ENCODE measurements around the gene CAND1. TPM values are rescaled to one million over a fixed set of nuclear protein-coding genes. Genes with fewer than 3 reads are reported as not detected.

The CAND1 gene
- total and polyA plus RNA-seq, 12 donors, result 13.3 to 165 (median 84.4) TPM

- Histone ChIP-seq H3K27me3 (no peaks in the 10 kb centered on the region), H3K4me1 (replicated peaks in 1 of 2) (no peaks in the 10 kb centered on the region), H3K36me3 (replicated peaks in 1 of 2) (peaks cover 0 to 54% of the 10 kb centered on the region in 2 donors), H3K9me3 (replicated peaks in 1 of 3) (no peaks in the 10 kb centered on the region), H3K27ac (no peak overlapping the region), H3K4me3 (no peak overlapping the region)
- intact Hi-C loops (cut with DNase I), result no loop called here
- DNase-seq, result no peak
- TF ChIP-seq POLR2A (IDR thresholded peaks at IDR 0.05), result no peak
- TF ChIP-seq, protein P1, sequence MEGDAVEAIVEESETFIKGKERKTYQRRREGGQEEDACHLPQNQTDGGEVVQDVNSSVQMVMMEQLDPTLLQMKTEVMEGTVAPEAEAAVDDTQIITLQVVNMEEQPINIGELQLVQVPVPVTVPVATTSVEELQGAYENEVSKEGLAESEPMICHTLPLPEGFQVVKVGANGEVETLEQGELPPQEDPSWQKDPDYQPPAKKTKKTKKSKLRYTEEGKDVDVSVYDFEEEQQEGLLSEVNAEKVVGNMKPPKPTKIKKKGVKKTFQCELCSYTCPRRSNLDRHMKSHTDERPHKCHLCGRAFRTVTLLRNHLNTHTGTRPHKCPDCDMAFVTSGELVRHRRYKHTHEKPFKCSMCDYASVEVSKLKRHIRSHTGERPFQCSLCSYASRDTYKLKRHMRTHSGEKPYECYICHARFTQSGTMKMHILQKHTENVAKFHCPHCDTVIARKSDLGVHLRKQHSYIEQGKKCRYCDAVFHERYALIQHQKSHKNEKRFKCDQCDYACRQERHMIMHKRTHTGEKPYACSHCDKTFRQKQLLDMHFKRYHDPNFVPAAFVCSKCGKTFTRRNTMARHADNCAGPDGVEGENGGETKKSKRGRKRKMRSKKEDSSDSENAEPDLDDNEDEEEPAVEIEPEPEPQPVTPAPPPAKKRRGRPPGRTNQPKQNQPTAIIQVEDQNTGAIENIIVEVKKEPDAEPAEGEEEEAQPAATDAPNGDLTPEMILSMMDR (IDR thresholded peaks at IDR 0.05), result no peak
- WGBS, 4 donors, result 81 to 94% (median 87%) methylated on average over 1 of the region's 1 CpG
Measured at GRCh38 chr12:67305544-67305943, 36.4 kb downstream of the CAND1 start.

DNA sequence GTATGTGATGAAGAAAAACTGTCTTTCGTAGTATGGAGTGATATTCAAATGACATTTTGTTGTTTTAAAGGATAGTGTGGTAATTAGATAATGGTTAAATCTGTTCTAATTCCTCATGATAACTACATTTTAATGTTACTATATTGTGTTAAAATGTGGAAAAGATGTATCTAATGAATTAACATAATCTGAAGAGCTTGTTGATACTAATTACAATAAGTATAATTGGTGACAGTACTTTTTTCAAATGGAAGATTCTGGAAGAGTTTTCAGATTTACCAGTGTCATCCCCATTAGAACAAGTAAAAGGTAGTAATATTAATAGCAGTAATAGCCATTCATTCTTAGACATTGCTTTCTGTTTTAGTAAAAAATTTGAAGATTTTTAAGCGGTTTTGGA, 37.6 kb downstream of the CAND1 start:
- TF ChIP-seq, protein P1 (IDR thresholded peaks at IDR 0.05), result no peak
- Histone ChIP-seq H3K27ac (no peak overlapping the region), H3K27me3 (no peaks in the 10 kb centered on the region), H3K9me3 (replicated peaks in 1 of 3) (no peaks in the 10 kb centered on the region), H3K36me3 (replicated peaks in 1 of 2) (peaks cover 0 to 62% of the 10 kb centered on the region in 2 donors), H3K4me1 (replicated peaks in 1 of 2) (no peaks in the 10 kb centered on the region), H3K4me3 (no peak overlapping the region)
- intact Hi-C loops (cut with DNase I), result no loop called here
- no peak for DNase-seq
- 94 to 100% (median 97%) methylated on average over 2 of the region's 2 CpGs for WGBS, 4 donors

GRCh38 chr12:67315661-67316060, 46.5 kb downstream of the CAND1 start:
- no peak for DNase-seq
- H3K36me3 ChIP-seq (replicated peaks in 1 of 2), result peaks cover 0 to 37% of the 10 kb centered on the region in 2 donors
- intact Hi-C loops (cut with DNase I), result no loop called here
- 80 to 88% (median 85%) methylated on average over 1 of the region's 1 CpG for WGBS, 4 donors
- H3K4me1 ChIP-seq (replicated peaks in 1 of 2), result no peaks in the 10 kb centered on the region
- H3K27ac ChIP-seq, result no peak overlapping the region
- H3K9me3 ChIP-seq (replicated peaks in 1 of 3), result no peaks in the 10 kb centered on the region
- no peak overlapping the region for H3K4me3 ChIP-seq
- H3K27me3 ChIP-seq, result no peaks in the 10 kb centered on the region
- TF ChIP-seq, protein P1 (IDR thresholded peaks at IDR 0.05), result no peak
- no peak for TF ChIP-seq POLR2A (IDR thresholded peaks at IDR 0.05)

DNA sequence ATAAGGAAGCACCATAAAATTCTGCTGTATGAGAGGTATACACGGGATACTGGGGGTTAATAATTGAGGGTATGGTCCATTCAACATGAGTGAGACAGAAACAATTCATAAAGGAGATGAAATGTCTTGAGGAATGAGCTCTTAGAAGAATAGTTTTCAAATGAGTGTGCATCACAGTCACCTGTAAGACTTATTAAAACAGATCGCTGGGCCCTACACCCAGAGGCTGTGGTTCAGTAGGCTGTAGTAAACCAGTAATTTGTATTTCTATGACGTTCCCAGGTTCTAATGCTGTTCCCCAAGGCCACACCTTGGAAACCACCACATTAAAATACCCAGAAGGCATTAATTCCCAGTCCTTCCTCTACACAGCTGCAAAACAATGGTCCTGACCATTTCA, 49.6 kb downstream of the CAND1 start:
- 83 to 88% (median 86%) methylated on average over 3 of the region's 3 CpGs for WGBS, 4 donors

More for the DNA sequence above, 49.6 kb downstream of the CAND1 start:
- no peak for TF ChIP-seq POLR2A (IDR thresholded peaks at IDR 0.05)
- TF ChIP-seq, protein P1 (IDR thresholded peaks at IDR 0.05), result no peak
- H3K27ac ChIP-seq, result no peak overlapping the region
- peaks cover 0 to 11% of the 10 kb centered on the region in 2 donors for H3K36me3 ChIP-seq (replicated peaks in 1 of 2)
- no peak for DNase-seq
- intact Hi-C loops (cut with DNase I), result no loop called here
- no peak overlapping the region for H3K4me3 ChIP-seq
- H3K9me3 ChIP-seq (replicated peaks in 1 of 3), result no peaks in the 10 kb centered on the region
- H3K27me3 ChIP-seq, result no peaks in the 10 kb centered on the region
- H3K4me1 ChIP-seq (replicated peaks in 1 of 2), result no peaks in the 10 kb centered on the region
